OCI-LY1 (cell line): ENCODE results near the gene TTC36.
"Not testable (repeated sequence)": the region's sequence is repeated elsewhere in the genome, so short reads cannot be mapped to it uniquely, and the experiment has no call there.

Source experiments
- H2AFZ ChIP-seq: fragments of 200-600 bp; sonication (generic), shearing (Covaris generic); 2 replicates; pipeline ENCODE4 v1.6.0; 2014; ENCODE audit warnings: antibody characterized with exemption, mild to moderate bottlenecking, low read length
- H3F3A ChIP-seq: fragments of 200-600 bp; sonication (generic), shearing (Covaris generic); 2 replicates; pipeline ENCODE4 v1.6.0; 2014; ENCODE audit warnings: mild to moderate bottlenecking, antibody characterized with exemption, low read length, moderate library complexity; ENCODE audit not compliant: insufficient read depth
- H3K27ac ChIP-seq: fragments of 200-600 bp; sonication (generic); 2 replicates; pipeline ENCODE4 v1.5.1; 2014; ENCODE audit warnings: low read length, mixed run types, mild to moderate bottlenecking, low read depth; ENCODE audit not compliant: poor library complexity, severe bottlenecking
- H3K27me3 ChIP-seq: fragments of 200-600 bp; sonication (generic); 2 replicates; pipeline ENCODE4 v1.6.0; 2014; ENCODE audit warnings: antibody characterized with exemption, mild to moderate bottlenecking, low read length, moderate library complexity; ENCODE audit not compliant: insufficient read depth
- H3K36me3 ChIP-seq: fragments of 200-600 bp; sonication (generic); 2 replicates; pipeline ENCODE4 v1.6.1; 2014; ENCODE audit warnings: mild to moderate bottlenecking, antibody characterized with exemption, low read length, moderate library complexity, mixed read lengths; ENCODE audit not compliant: insufficient read depth
- H3K4me1 ChIP-seq: fragments of 200-600 bp; sonication (generic); 2 replicates; pipeline ENCODE4 v1.5.1; 2014; ENCODE audit warnings: mild to moderate bottlenecking, low read length, moderate library complexity; ENCODE audit not compliant: insufficient read depth, severe bottlenecking
- H3K4me2 ChIP-seq: fragments of 200-600 bp; sonication (generic), shearing (Covaris generic); 2 replicates; pipeline ENCODE4 v1.6.1; 2014; ENCODE audit warnings: low read length
- H3K4me3 ChIP-seq: fragments of 200-600 bp; sonication (generic); 2 replicates; pipeline ENCODE4 v1.5.1; 2014; ENCODE audit warnings: low read length, low read depth, mild to moderate bottlenecking, mixed read lengths; ENCODE audit not compliant: poor library complexity, severe bottlenecking
- H3K79me2 ChIP-seq: fragments of 200-600 bp; shearing (Covaris generic); 2 replicates; pipeline ENCODE4 v1.6.1; 2016; ENCODE audit warnings: mixed run types, low read length, mixed read lengths; ENCODE audit not compliant: insufficient read depth
- H3K9ac ChIP-seq: fragments of 200-600 bp; sonication (generic), shearing (Covaris generic); 2 replicates; pipeline ENCODE4 v1.6.1; 2014; ENCODE audit warnings: mild to moderate bottlenecking, low read length, mixed read lengths
- H3K9me2 ChIP-seq: fragments of 200-600 bp; sonication (generic), shearing (Covaris generic); 2 replicates; pipeline ENCODE4 v1.6.1; 2014; ENCODE audit warnings: low read depth, mild to moderate bottlenecking, low read length, mixed read lengths
- H3K9me3 ChIP-seq: fragments of 200-600 bp; shearing (Covaris generic); 2 replicates; pipeline ENCODE4 v1.6.1; 2014; ENCODE audit warnings: low read length, mixed read lengths
- H4K20me1 ChIP-seq: fragments of 200-600 bp; sonication (generic), shearing (Covaris generic); 2 replicates; pipeline ENCODE4 v1.6.0; 2016; ENCODE audit warnings: mild to moderate bottlenecking, low read length; ENCODE audit not compliant: insufficient read depth
- EZH2 ChIP-seq: fragments of 200-600 bp; sonication (generic), shearing (Covaris generic); IDR thresholded peaks from 2 replicates; pipeline ENCODE4 v1.8.0; 2017; ENCODE audit warnings: borderline replicate concordance, mixed run types, mild to moderate bottlenecking, antibody characterized with exemption, low read length, moderate library complexity, mixed read lengths
- TF ChIP-seq, protein P1 (sequence below): fragments of 200-600 bp; sonication (generic), shearing (Covaris generic); IDR thresholded peaks from 2 replicates; pipeline ENCODE4 v1.5.1; 2017; ENCODE audit warnings: mild to moderate bottlenecking, antibody characterized with exemption, low read length, moderate library complexity, mixed read lengths

The TTC36 gene, protein sequence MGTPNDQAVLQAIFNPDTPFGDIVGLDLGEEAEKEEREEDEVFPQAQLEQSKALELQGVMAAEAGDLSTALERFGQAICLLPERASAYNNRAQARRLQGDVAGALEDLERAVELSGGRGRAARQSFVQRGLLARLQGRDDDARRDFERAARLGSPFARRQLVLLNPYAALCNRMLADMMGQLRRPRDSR

DNA sequence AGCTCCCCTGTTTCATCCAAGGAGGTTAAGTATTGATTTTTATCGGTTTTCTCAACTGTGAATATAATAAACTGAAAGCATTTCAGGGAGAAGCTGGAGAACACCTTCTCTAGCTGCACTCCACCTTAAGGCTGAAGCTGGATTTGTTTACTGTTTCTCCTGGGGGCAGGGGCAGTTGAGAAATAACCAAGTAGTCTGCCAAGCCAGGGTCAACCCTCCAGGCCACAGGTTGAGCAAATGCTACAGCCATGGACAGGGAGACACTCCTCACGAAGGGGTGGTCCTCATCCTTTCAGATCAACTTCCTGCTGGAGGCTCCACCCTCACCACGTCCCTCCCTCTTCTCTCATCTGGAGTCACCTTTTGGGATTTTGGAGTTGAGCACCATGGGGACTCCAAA, at the start of gene TTC36:
Gene TTC36 (plus strand): TSS at position 366 of the 400 bp plus-strand sequence. CDS start 21 bp downstream, at position 387.
- Histone ChIP-seq H3K4me2 (no peak within 1 kb of the TSS), H3K4me1 (peaks cover 6% of the 10 kb centered on the region), H3K27me3 (no peaks in the 10 kb centered on the region)

DNA sequence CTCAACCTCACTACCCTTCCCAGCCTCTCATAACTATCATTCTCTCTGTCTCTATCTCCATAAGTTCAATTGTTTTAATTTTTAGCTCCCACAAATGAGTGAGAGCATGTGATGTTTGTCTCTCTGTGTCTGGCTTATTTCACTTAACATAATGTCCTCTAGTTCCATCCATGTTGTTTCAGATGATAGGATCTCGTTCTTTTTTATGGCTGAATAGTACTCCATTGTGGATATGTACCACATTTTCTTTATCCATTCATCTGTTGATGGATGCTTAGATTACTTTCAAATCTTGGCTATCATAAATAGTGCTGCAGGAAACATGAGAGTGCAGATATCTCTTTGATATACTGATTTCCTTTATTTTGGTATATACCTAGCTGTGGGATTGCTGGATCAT, 46.0 kb upstream of the TTC36 start:
- H3K4me2 ChIP-seq, H3F3A ChIP-seq, H3K27me3 ChIP-seq, H3K9me2 ChIP-seq, H3K9ac ChIP-seq, H3K79me2 ChIP-seq, H2AFZ ChIP-seq, H3K9me3 ChIP-seq, H3K4me1 ChIP-seq, H3K4me3 ChIP-seq, H3K27ac ChIP-seq, H4K20me1 ChIP-seq: not testable (repeated sequence)
- peaks cover 71% of the 10 kb centered on the region for H3K36me3 ChIP-seq

More for the DNA sequence above, at the start of gene TTC36:
- no peak within 1 kb of the TSS for H3K9ac ChIP-seq
- no peaks in the 10 kb centered on the region for H3K79me2 ChIP-seq
- no peak within 1 kb of the TSS for H3K4me3 ChIP-seq
- no peak within 1 kb of the TSS for H2AFZ ChIP-seq
- H4K20me1 ChIP-seq: no peaks in the 10 kb centered on the region
- H3K9me2 ChIP-seq: no peaks in the 10 kb centered on the region
- H3F3A ChIP-seq: no peaks in the 10 kb centered on the region
- peaks cover 17% of the 10 kb centered on the region for H3K36me3 ChIP-seq
- TF ChIP-seq EZH2: no peak
- TF ChIP-seq, protein P1, sequence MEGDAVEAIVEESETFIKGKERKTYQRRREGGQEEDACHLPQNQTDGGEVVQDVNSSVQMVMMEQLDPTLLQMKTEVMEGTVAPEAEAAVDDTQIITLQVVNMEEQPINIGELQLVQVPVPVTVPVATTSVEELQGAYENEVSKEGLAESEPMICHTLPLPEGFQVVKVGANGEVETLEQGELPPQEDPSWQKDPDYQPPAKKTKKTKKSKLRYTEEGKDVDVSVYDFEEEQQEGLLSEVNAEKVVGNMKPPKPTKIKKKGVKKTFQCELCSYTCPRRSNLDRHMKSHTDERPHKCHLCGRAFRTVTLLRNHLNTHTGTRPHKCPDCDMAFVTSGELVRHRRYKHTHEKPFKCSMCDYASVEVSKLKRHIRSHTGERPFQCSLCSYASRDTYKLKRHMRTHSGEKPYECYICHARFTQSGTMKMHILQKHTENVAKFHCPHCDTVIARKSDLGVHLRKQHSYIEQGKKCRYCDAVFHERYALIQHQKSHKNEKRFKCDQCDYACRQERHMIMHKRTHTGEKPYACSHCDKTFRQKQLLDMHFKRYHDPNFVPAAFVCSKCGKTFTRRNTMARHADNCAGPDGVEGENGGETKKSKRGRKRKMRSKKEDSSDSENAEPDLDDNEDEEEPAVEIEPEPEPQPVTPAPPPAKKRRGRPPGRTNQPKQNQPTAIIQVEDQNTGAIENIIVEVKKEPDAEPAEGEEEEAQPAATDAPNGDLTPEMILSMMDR: no peak
- no peaks in the 10 kb centered on the region for H3K9me3 ChIP-seq
- no peak within 1 kb of the TSS for H3K27ac ChIP-seq

DNA sequence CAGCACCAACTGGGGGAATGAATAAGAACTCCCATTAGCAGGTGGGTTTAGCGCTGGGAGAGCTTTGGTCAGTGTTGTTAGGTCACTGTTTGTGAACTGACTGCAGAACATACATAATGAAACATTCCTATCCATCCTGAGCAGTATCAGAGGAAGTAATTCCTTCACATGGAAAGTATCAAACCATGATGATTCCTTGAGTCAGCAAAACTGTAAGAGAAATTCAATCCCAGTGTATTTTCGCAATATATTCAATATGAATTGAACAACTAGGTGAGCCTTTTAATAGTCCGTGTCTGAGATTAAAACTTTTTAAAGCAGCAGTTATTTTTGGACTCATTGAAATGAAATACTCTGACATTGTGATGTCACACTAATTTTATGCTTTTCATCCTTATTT, 42.9 kb upstream of the TTC36 start:
- H2AFZ ChIP-seq: no peak overlapping the region
- no peaks in the 10 kb centered on the region for H3F3A ChIP-seq
- H3K9me2 ChIP-seq: no peaks in the 10 kb centered on the region
- TF ChIP-seq, protein P1: no peak
- TF ChIP-seq EZH2: no peak
- H3K27ac ChIP-seq: no peak overlapping the region
- H3K9ac ChIP-seq: no peak overlapping the region
- H3K4me2 ChIP-seq: no peak overlapping the region
- no peaks in the 10 kb centered on the region for H3K79me2 ChIP-seq
- no peaks in the 10 kb centered on the region for H3K27me3 ChIP-seq
- H3K4me3 ChIP-seq: no peak overlapping the region
- peaks cover 52% of the 10 kb centered on the region for H3K36me3 ChIP-seq
- H3K4me1 ChIP-seq: no peaks in the 10 kb centered on the region
- no peaks in the 10 kb centered on the region for H4K20me1 ChIP-seq
- H3K9me3 ChIP-seq: no peaks in the 10 kb centered on the region

DNA sequence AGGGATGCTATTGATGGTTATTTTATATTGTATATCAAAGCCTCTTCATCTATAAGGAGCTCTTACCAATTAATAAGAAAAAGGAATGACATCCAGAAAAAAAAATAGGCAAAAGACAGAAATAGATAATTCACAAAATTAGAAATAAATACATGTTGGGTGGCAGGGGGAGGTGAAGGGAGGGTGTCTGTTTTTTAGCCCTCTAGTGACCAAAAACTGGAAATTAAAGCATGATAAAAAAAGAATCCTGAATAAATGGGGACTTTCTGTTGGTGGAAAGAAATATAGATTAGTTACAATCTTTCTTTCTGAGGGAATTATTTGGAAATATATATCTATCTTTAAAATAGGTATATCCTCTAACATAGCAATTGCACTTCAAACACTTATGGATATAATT, 42.0 kb upstream of the TTC36 start:
- H3K9me3 ChIP-seq: no peaks in the 10 kb centered on the region
- no peaks in the 10 kb centered on the region for H3K79me2 ChIP-seq
- H2AFZ ChIP-seq: no peak overlapping the region
- H3K9me2 ChIP-seq: no peaks in the 10 kb centered on the region
- H3F3A ChIP-seq: no peaks in the 10 kb centered on the region
- H3K4me2 ChIP-seq: no peak overlapping the region
- no peaks in the 10 kb centered on the region for H3K27me3 ChIP-seq
- no peak overlapping the region for H3K4me3 ChIP-seq
- H3K36me3 ChIP-seq: peaks cover 53% of the 10 kb centered on the region
- no peaks in the 10 kb centered on the region for H4K20me1 ChIP-seq
- no peak for TF ChIP-seq EZH2
- TF ChIP-seq, protein P1: no peak; the same call in 1 of the 2 replicates
- no peak overlapping the region for H3K27ac ChIP-seq
- H3K9ac ChIP-seq: no peak overlapping the region
- no peaks in the 10 kb centered on the region for H3K4me1 ChIP-seq
